MCF 10A (cell line): Measurements from ENCODE around the gene LRFN4. TPM values are rescaled to one million over a fixed set of nuclear protein-coding genes. Genes with fewer than 3 reads are reported as not detected.

Source experiments
- BruUV-seq: library from RNA; stranded (reverse); fragments of 400-500 nt; replicated peaks from 2 replicates; lab custom pipeline; 2021; lab: Mats Ljungman, UMichigan
- CTCF ChIA-PET: fragments of 300-600 bp; sonication (Branson Sonifier 250); formaldehyde crosslinking; extraction: SDS; loops from one replicate; lab custom pipeline; 2021; ENCODE audit warnings: antibody characterized with exemption, inconsistent platforms; lab: Yijun Ruan, JAX
- POLR2A ChIA-PET: fragments of 300-600, 350-650 bp; sonication (Branson Sonifier 250); formaldehyde crosslinking; extraction: SDS; loops from one replicate; lab custom pipeline; 2020; ENCODE audit warnings: antibody characterized with exemption, inconsistent platforms; lab: Yijun Ruan, JAX
- DNase-seq: peaks from one replicate; pipeline ENCODE4 v3.0.0-alpha.2; 2018; ENCODE audit not compliant: unreplicated experiment
- H3K27ac Mint-ChIP-seq: one replicate; pipeline ENCODE4 v1.8.0; 2022; ENCODE audit warnings: mild to moderate bottlenecking, low read depth, mixed read lengths; ENCODE audit not compliant: unreplicated experiment
- H3K27me3 Mint-ChIP-seq: one replicate; pipeline ENCODE4 v1.8.0; 2022; ENCODE audit warnings: mixed read lengths; ENCODE audit not compliant: insufficient read depth, unreplicated experiment
- H3K36me3 Mint-ChIP-seq: one replicate; pipeline ENCODE4 v1.8.0; 2022; ENCODE audit warnings: mild to moderate bottlenecking, moderate library complexity, mixed read lengths; ENCODE audit not compliant: insufficient read depth, unreplicated experiment
- H3K4me1 Mint-ChIP-seq: one replicate; pipeline ENCODE4 v1.8.0; 2022; ENCODE audit warnings: mixed read lengths; ENCODE audit not compliant: insufficient read depth, unreplicated experiment
- H3K4me3 Mint-ChIP-seq: one replicate; pipeline ENCODE4 v1.8.0; 2022; ENCODE audit warnings: mild to moderate bottlenecking, moderate library complexity, mixed read lengths; ENCODE audit not compliant: unreplicated experiment
- H3K9me3 Mint-ChIP-seq: one replicate; pipeline ENCODE4 v1.8.0; 2022; ENCODE audit warnings: mixed read lengths; ENCODE audit not compliant: unreplicated experiment
- CTCF ChIP-seq: fragments of 200-600 bp; IDR thresholded peaks from one replicate; pipeline ENCODE4 v1.8.0; 2022; ENCODE audit warnings: antibody characterized with exemption, mild to moderate bottlenecking; ENCODE audit not compliant: unreplicated experiment
- intact Hi-C: fragments of 100-400 bp; cut with micrococcal nuclease; formaldehyde crosslinking; loops from 2 replicates; pipeline ENCODE4 v1.14.1; 2022
- total RNA-seq: library from RNA; stranded (reverse); gene quantifications from 2 replicates; pipeline ENCODE4 v1.2.3, GENCODE V29; 2022

Gene LRFN4
- total RNA-seq, 1 experiment from 2014 or later, result 30.4 TPM

GRCh38 chr11:66887526-66887925 is 30.7 kb downstream of the LRFN4 start:
- CTCF ChIA-PET, result interaction anchor here (0.5 kb wide), 1 partner anchor 34 kb away, joined by 3 read pairs; no protein-coding TSS in a partner anchor
- DNase-seq, result no peak
- BruUV-seq, result no TSS peak
- intact Hi-C loops, result no loop called here
- POLR2A ChIA-PET, result interaction anchor here (1.2 to 1.5 kb wide), 2 partner anchors 47 to 71 kb away, joined by 3 to 4 read pairs; partner anchors contain the start of gene PC
- Mint-ChIP-seq H3K4me3 (no peak overlapping the region), H3K36me3 (peaks cover 13% of the 10 kb centered on the region), H3K4me1 (peaks cover 31% of the 10 kb centered on the region), H3K27me3 (no peaks in the 10 kb centered on the region), H3K9me3 (no peaks in the 10 kb centered on the region), H3K27ac (no peak overlapping the region)
- no peak for TF ChIP-seq CTCF

GRCh38 chr11:66888282-66888681 is 31.4 kb downstream of the LRFN4 start:
- intact Hi-C loops, result no loop called here
- POLR2A ChIA-PET, result interaction anchor here (0.9 kb wide), 1 partner anchor 44 kb away, joined by 3 read pairs; no protein-coding TSS in a partner anchor
- no peak overlapping the region for H3K4me3 Mint-ChIP-seq
- no peaks in the 10 kb centered on the region for H3K27me3 Mint-ChIP-seq
- peaks cover 26% of the 10 kb centered on the region for H3K4me1 Mint-ChIP-seq
- peaks cover 11% of the 10 kb centered on the region for H3K36me3 Mint-ChIP-seq
- BruUV-seq, result no TSS peak
- TF ChIP-seq CTCF, result no peak
- H3K27ac Mint-ChIP-seq, result peak overlapping the region; percentile 59
- DNase-seq, result no peak
- CTCF ChIA-PET, result no interaction called here
- no peaks in the 10 kb centered on the region for H3K9me3 Mint-ChIP-seq

- CTCF ChIA-PET, result no interaction called here
- Mint-ChIP-seq H3K4me3 (no peak overlapping the region), H3K36me3 (peaks cover 7% of the 10 kb centered on the region), H3K27me3 (no peaks in the 10 kb centered on the region), H3K27ac (no peak overlapping the region), H3K4me1 (peaks cover 33% of the 10 kb centered on the region), H3K9me3 (no peaks in the 10 kb centered on the region)
- DNase-seq, result no peak
- intact Hi-C loops, result loop anchor here (5.0 kb wide), 1 partner anchor 67 kb away; the partner anchor contains the start of gene PC
- BruUV-seq, result no TSS peak
- no peak for TF ChIP-seq CTCF
- POLR2A ChIA-PET, result interaction anchor here (0.7 kb wide), 1 partner anchor 78 kb away, joined by 3 read pairs; no protein-coding TSS in a partner anchor
These were observed 33.1 kb downstream of the LRFN4 start for GRCh38 chr11:66889960-66890359.

- CTCF ChIA-PET, result interaction anchor here (0.6 to 1.5 kb wide), 4 partner anchors 11 to 491 kb away, joined by 3 to 8 read pairs (median 4); no protein-coding TSS in a partner anchor
- Mint-ChIP-seq H3K36me3 (peaks cover 7% of the 10 kb centered on the region), H3K4me1 (peaks cover 23% of the 10 kb centered on the region), H3K27me3 (no peaks in the 10 kb centered on the region), H3K27ac (peak overlapping the region; percentile 92), H3K4me3 (peak overlapping the region; percentile 61), H3K9me3 (no peaks in the 10 kb centered on the region)
- intact Hi-C loops, result loop anchor here (5.0 kb wide), 1 partner anchor 65 kb away; the partner anchor contains the start of gene PC
- no TSS peak for BruUV-seq
- POLR2A ChIA-PET, result interaction anchor here (1.0 to 4.0 kb wide), 12 partner anchors 10 to 163 kb away, joined by 3 to 46 read pairs (median 6); partner anchors contain the start of genes PC and SYT12
- peak; percentile 98 for DNase-seq
- no peak for TF ChIP-seq CTCF
These were observed 35.2 kb downstream of the LRFN4 start for GRCh38 chr11:66891851-66892660.
